ENCODE data around the gene CA10.

GRCh38 chr17:51672065-51672464 lies 486.4 kb downstream of the CA10 start:
- TF ChIP-seq ZBED1 (IDR thresholded peaks at IDR 0.05): no peak
- no peak for TF ChIP-seq ID3 (CRISPR knock-in tag; IDR thresholded peaks at IDR 0.05)
- TF ChIP-seq ID3 (tag; IDR thresholded peaks at IDR 0.05): no peak
- no peak for TF ChIP-seq SMC3 (conservative IDR thresholded peaks at IDR 0.05; ENCODE audit: insufficient read depth, low read depth, low read length)
- TF ChIP-seq THRA (IDR thresholded peaks at IDR 0.05): no peak
- no peak for TF ChIP-seq ZBTB17 (CRISPR knock-in tag; IDR thresholded peaks at IDR 0.05)
- no peak for TF ChIP-seq FOXA3 (CRISPR knock-in tag; conservative IDR thresholded peaks at IDR 0.05 in 1 of 2, IDR thresholded peaks at IDR 0.05 in 1 of 2)
- no peak for TF ChIP-seq ZFP30 (CRISPR knock-in tag; IDR thresholded peaks at IDR 0.05; ENCODE audit: borderline replicate concordance)
- TF ChIP-seq EZH2 (IDR thresholded peaks at IDR 0.05; ENCODE audit: borderline replicate concordance, low read depth, low read length): no peak
- no peak for TF ChIP-seq SMAD3 (CRISPR knock-in tag; conservative IDR thresholded peaks at IDR 0.05)
- no peak for TF ChIP-seq REST (IDR thresholded peaks at IDR 0.05; ENCODE audit: borderline replicate concordance)
- no peak for TF ChIP-seq REST (CRISPR knock-in tag; IDR thresholded peaks at IDR 0.05; ENCODE audit: low read depth)
- no peak for TF ChIP-seq ZNF277 (CRISPR knock-in tag; IDR thresholded peaks at IDR 0.05; ENCODE audit: borderline replicate concordance)

All from K562 (cell line).